Measurements from ENCODE around the gene C1orf52.

C1orf52 gene

GRCh38 chr1:85244271-85245061 is 15.0 kb downstream of the C1orf52 start:
- H3K27ac ChIP-seq (ENCODE audit: low read depth, low read length) = no peak overlapping the region
- no peak for TF ChIP-seq CTCF (IDR thresholded peaks at IDR 0.05; ENCODE audit: low read depth, low read length, poor library complexity, severe bottlenecking)
- no peak for TF ChIP-seq EZH2phosphoT487 (IDR thresholded peaks at IDR 0.05; ENCODE audit: borderline replicate concordance, low read length)

GRCh38 chr1:85243372-85243771 is 16.1 kb downstream of the C1orf52 start:
- H3K9me2 ChIP-seq (replicated peaks; ENCODE audit: control insufficient read depth, low read length) = no peaks in the 10 kb centered on the region
- peaks cover 4% of the 10 kb centered on the region; the same call in 1 of the 2 replicates for H3K4me1 ChIP-seq (ENCODE audit: control insufficient read depth, low read length)
- no peaks in the 10 kb centered on the region for H3K36me3 ChIP-seq (ENCODE audit: control insufficient read depth, low read length)
- H3K4me2 ChIP-seq (ENCODE audit: low read length) = no peak overlapping the region
- H3K79me2 ChIP-seq (ENCODE audit: control insufficient read depth, low read length) = no peaks in the 10 kb centered on the region
- TF ChIP-seq EZH2phosphoT487 (IDR thresholded peaks at IDR 0.05; ENCODE audit: borderline replicate concordance, low read length) = no peak
- no peak for TF ChIP-seq CTCF (IDR thresholded peaks at IDR 0.05; ENCODE audit: low read depth, low read length, poor library complexity, severe bottlenecking)
- no peaks in the 10 kb centered on the region for H4K20me1 ChIP-seq (ENCODE audit: control insufficient read depth, insufficient read depth, low read depth, low read length)
- no peaks in the 10 kb centered on the region for H3F3A ChIP-seq (ENCODE audit: control insufficient read depth, insufficient read depth)
- H3K27me3 ChIP-seq (ENCODE audit: control insufficient read depth, low read length) = no peaks in the 10 kb centered on the region
- H3K9me3 ChIP-seq (ENCODE audit: control insufficient read depth, insufficient read depth, low read length) = no peaks in the 10 kb centered on the region
- no peak overlapping the region for H3K27ac ChIP-seq (ENCODE audit: low read depth, low read length)
- no peak overlapping the region for H3K4me3 ChIP-seq (ENCODE audit: low read length)

More at GRCh38 chr1:85244271-85245061, 15.0 kb downstream of the C1orf52 start:
- Histone ChIP-seq H3K4me1 (ENCODE audit: control insufficient read depth, low read length) (peaks cover 4% of the 10 kb centered on the region; the same call in 1 of the 2 replicates), H3K4me3 (ENCODE audit: low read length) (no peak overlapping the region), H4K20me1 (ENCODE audit: control insufficient read depth, insufficient read depth, low read depth, low read length) (no peaks in the 10 kb centered on the region), H3K9me2 (replicated peaks; ENCODE audit: control insufficient read depth, low read length) (no peaks in the 10 kb centered on the region), H3K36me3 (ENCODE audit: control insufficient read depth, low read length) (no peaks in the 10 kb centered on the region), H3K4me2 (ENCODE audit: low read length) (no peak overlapping the region), H3K9me3 (ENCODE audit: control insufficient read depth, insufficient read depth, low read length) (no peaks in the 10 kb centered on the region; the same call in 1 of the 2 replicates), H3K79me2 (ENCODE audit: control insufficient read depth, low read length) (no peaks in the 10 kb centered on the region), H3F3A (ENCODE audit: control insufficient read depth, insufficient read depth) (no peaks in the 10 kb centered on the region), H3K27me3 (ENCODE audit: control insufficient read depth, low read length) (no peaks in the 10 kb centered on the region)

- H4K20me1 ChIP-seq (ENCODE audit: control insufficient read depth, insufficient read depth, low read depth, low read length) = no peaks in the 10 kb centered on the region
- no peaks in the 10 kb centered on the region for H3K79me2 ChIP-seq (ENCODE audit: control insufficient read depth, low read length)
- H3K36me3 ChIP-seq (ENCODE audit: control insufficient read depth, low read length) = no peaks in the 10 kb centered on the region
- no peaks in the 10 kb centered on the region for H3F3A ChIP-seq (ENCODE audit: control insufficient read depth, insufficient read depth)
- H3K4me1 ChIP-seq (ENCODE audit: control insufficient read depth, low read length) = peaks cover 4% of the 10 kb centered on the region; the same call in 1 of the 2 replicates
- H3K27me3 ChIP-seq (ENCODE audit: control insufficient read depth, low read length) = no peaks in the 10 kb centered on the region
- H3K27ac ChIP-seq (ENCODE audit: low read depth, low read length) = no peak overlapping the region
- H3K9me2 ChIP-seq (replicated peaks; ENCODE audit: control insufficient read depth, low read length) = no peaks in the 10 kb centered on the region
- no peaks in the 10 kb centered on the region for H3K9me3 ChIP-seq (ENCODE audit: control insufficient read depth, insufficient read depth, low read length)
- H3K4me2 ChIP-seq (ENCODE audit: low read length) = no peak overlapping the region
- TF ChIP-seq CTCF (IDR thresholded peaks at IDR 0.05; ENCODE audit: low read depth, low read length, poor library complexity, severe bottlenecking) = no peak
- no peak for TF ChIP-seq EZH2phosphoT487 (IDR thresholded peaks at IDR 0.05; ENCODE audit: borderline replicate concordance, low read length)
- H3K4me3 ChIP-seq (ENCODE audit: low read length) = no peak overlapping the region
Observed at GRCh38 chr1:85240643-85241042, 18.8 kb downstream of the C1orf52 start.
